ENCODE results near the gene BSN. TPM values are rescaled to one million over a fixed set of nuclear protein-coding genes. Genes with fewer than 3 reads are reported as not detected.

The BSN gene
- total RNA-seq, 4 donors from 2014 or later = under 0.01 to 0.32 (median 0.27) TPM; not detected in 1

DNA sequence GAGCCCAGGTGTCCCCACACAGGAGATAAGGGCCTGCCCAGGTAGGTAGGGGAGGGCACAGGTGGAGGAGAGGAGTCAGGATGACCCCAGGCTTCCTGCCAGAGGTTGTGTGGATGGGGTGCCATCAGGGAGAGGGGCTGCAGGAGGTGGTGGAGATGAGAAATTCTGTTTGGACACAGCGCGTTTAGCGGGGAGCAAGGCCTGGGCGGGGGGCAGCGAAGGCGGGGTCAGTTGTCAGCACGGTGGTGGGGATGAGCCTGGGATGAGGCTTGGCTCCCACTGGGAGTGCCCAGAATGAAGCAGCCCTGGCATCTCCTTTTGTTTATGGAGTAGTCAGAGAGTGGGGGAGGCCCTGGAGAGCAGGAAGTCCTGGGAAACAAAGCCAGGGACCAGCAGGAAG lies 149.7 kb downstream of the BSN start:
- intact Hi-C loops (cut with DNase I; ENCODE audit: low total_unique reads) = loop anchor here (10.0 kb wide), 2 partner anchors 141 to 201 kb away; partner anchors contain the start of gene MST1R

DNA sequence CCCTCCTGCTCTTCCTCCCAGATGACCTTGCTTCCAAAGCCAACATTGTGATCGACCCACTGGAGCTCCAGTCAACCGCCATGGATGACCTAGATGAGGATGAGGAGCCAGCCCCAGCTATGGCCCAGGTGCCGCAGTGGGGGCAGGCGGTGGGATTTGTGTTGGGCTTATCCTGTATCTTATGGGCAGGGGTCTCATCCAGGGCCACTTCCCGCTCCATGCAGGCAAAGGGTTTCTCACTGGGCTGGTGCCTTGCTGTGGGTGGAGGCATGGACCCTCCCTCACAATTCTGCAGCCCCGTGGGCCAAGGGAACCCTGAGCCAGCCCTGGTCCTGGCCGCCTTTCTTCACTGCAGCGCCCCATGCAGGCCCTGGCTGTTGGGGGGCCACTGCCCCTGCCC lies 150.4 kb downstream of the BSN start:
- intact Hi-C loops (cut with DNase I; ENCODE audit: low total_unique reads) (loop anchor here (10.0 kb wide), 2 partner anchors 140 to 200 kb away; partner anchors contain the start of gene MST1R), in situ Hi-C loops (cut with MboI; ENCODE audit: low pct_ligation_motif_present in 1 of 4, low pct_unique_long_range_greater_than_20kb in 1 of 4, low sequenced_read_pairs in 3 of 4) (loop anchor here in 1 of 4 donors (10.0 kb wide), 1 partner anchor 140 kb away; no protein-coding TSS in a partner anchor)
- TF ChIP-seq EP300 (IDR thresholded peaks at IDR 0.05; ENCODE audit: low read depth) (no peak), POLR2A (IDR thresholded peaks at IDR 0.05) (no peak), POLR2AphosphoS5 (IDR thresholded peaks at IDR 0.05) (no peak)
- TF ChIP-seq, protein P1, sequence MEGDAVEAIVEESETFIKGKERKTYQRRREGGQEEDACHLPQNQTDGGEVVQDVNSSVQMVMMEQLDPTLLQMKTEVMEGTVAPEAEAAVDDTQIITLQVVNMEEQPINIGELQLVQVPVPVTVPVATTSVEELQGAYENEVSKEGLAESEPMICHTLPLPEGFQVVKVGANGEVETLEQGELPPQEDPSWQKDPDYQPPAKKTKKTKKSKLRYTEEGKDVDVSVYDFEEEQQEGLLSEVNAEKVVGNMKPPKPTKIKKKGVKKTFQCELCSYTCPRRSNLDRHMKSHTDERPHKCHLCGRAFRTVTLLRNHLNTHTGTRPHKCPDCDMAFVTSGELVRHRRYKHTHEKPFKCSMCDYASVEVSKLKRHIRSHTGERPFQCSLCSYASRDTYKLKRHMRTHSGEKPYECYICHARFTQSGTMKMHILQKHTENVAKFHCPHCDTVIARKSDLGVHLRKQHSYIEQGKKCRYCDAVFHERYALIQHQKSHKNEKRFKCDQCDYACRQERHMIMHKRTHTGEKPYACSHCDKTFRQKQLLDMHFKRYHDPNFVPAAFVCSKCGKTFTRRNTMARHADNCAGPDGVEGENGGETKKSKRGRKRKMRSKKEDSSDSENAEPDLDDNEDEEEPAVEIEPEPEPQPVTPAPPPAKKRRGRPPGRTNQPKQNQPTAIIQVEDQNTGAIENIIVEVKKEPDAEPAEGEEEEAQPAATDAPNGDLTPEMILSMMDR (IDR thresholded peaks at IDR 0.05) = no peak
- WGBS, 2 donors (ENCODE audit: low coverage in 1 of 2) = 98% methylated on average over 8 of the region's 8 CpGs; no CpG with 5 or more reads in 1 of the 2 donors
- no peaks in the 10 kb centered on the region for H3K36me3 ChIP-seq
- H3K4me3 ChIP-seq = no peak overlapping the region
- DNase-seq = no peak
- H3K9me3 ChIP-seq = no peaks in the 10 kb centered on the region
- no peaks in the 10 kb centered on the region for H3K4me1 ChIP-seq
- no peaks in the 10 kb centered on the region for H3K27me3 ChIP-seq
- H3K27ac ChIP-seq = no peak overlapping the region

More for the DNA sequence above, 149.7 kb downstream of the BSN start:
- Histone ChIP-seq H3K4me3 (no peak overlapping the region), H3K9me3 (no peaks in the 10 kb centered on the region), H3K27me3 (no peaks in the 10 kb centered on the region), H3K27ac (no peak overlapping the region), H3K4me1 (no peaks in the 10 kb centered on the region), H3K36me3 (no peaks in the 10 kb centered on the region)
- DNase-seq = no peak
- in situ Hi-C loops (cut with MboI; ENCODE audit: low pct_ligation_motif_present in 1 of 4, low pct_unique_long_range_greater_than_20kb in 1 of 4, low sequenced_read_pairs in 3 of 4) = loop anchor here in 1 of 4 donors (10.0 kb wide), 1 partner anchor 141 kb away; no protein-coding TSS in a partner anchor
- TF ChIP-seq EP300 (IDR thresholded peaks at IDR 0.05; ENCODE audit: low read depth) (no peak), POLR2A (IDR thresholded peaks at IDR 0.05) (no peak), POLR2AphosphoS5 (IDR thresholded peaks at IDR 0.05) (no peak)
- TF ChIP-seq, protein P1 (IDR thresholded peaks at IDR 0.05) = no peak
- 93 to 98% methylated on average over 6 to 7 of the region's 7 CpGs for WGBS, 2 donors (ENCODE audit: low coverage in 1 of 2)

DNA sequence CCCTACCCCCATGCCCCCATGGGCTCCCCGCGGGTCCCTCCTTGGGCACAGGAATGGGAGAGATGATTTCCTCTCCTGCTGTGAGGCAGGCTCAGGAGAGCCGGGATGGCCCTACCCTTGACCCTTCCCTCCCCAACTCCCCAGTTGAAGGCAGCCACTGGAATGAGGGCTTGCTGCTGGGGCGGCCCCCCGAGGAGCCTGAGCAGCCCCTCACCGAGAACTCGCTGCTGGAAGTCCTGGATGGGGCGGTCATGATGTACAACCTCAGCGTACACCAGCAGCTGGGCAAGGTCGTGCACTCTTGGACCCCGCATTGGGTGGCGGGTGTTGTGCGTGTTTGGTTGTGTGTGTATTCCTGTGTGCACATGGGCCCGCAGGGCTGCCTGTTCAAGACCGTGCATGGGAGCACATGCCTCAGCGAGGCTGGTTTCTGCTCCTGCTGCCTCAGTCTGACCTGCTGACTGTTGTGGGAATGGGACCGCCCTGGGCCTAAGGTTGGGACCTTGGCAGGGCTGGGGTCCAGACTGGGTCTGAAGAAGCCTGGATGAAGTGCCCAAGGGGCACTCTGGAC lies 151.2 kb downstream of the BSN start:
- in situ Hi-C loops (cut with MboI; ENCODE audit: low pct_ligation_motif_present in 1 of 4, low pct_unique_long_range_greater_than_20kb in 1 of 4, low sequenced_read_pairs in 3 of 4) (loop anchor here in 1 of 4 donors (10.0 kb wide), 1 partner anchor 139 kb away; no protein-coding TSS in a partner anchor), intact Hi-C loops (cut with DNase I; ENCODE audit: low total_unique reads) (loop anchor here (10.0 kb wide), 2 partner anchors 139 to 199 kb away; partner anchors contain the start of gene MST1R)
- H3K4me1 ChIP-seq = no peaks in the 10 kb centered on the region
- no peaks in the 10 kb centered on the region for H3K36me3 ChIP-seq
- H3K27me3 ChIP-seq = no peaks in the 10 kb centered on the region
- H3K9me3 ChIP-seq = no peaks in the 10 kb centered on the region
- TF ChIP-seq, protein P1 (IDR thresholded peaks at IDR 0.05) = no peak
- TF ChIP-seq EP300 (IDR thresholded peaks at IDR 0.05; ENCODE audit: low read depth) = no peak
- no peak for TF ChIP-seq POLR2A (IDR thresholded peaks at IDR 0.05)
- TF ChIP-seq POLR2AphosphoS5 (IDR thresholded peaks at IDR 0.05) = no peak
- no peak overlapping the region for H3K27ac ChIP-seq
- no peak overlapping the region for H3K4me3 ChIP-seq
- 93% methylated on average over 10 of the region's 17 CpGs; no CpG with 5 or more reads in 1 of the 2 donors for WGBS, 2 donors (ENCODE audit: low coverage in 1 of 2)
- no peak for DNase-seq

DNA sequence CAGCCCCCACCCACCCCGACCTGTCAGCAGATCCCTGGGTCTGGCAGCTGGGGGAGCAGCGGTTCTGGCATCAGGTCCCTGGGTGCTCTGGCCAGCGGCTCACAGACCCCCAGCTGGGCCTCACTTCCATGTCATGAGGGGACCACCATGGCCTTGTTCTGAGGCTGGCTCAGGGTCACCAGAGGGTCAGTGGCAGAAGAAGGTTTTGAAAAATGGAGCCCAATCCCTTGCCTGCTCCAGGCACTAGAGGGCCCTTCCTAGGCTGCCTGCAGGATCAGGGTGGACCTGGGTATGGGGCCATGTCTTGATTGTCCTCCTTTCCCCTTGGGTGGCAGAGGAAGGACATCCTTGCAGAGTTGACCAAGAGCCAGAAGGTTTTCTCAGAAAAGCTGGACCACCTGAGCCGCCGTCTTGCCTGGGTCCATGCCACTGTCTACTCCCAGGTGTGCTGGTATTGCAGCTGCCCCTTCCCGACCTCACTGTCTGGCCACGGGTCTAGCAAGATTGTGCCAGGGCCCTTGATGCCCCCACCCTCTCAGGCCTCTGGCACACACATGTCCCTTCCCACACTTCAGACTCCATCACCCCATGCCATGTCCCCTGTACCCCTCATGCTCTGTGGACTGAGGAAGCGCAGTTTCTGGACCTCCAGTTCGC lies 152.3 kb downstream of the BSN start:
- H3K36me3 ChIP-seq = no peaks in the 10 kb centered on the region
- no peaks in the 10 kb centered on the region for H3K9me3 ChIP-seq
- no peak for TF ChIP-seq POLR2A (IDR thresholded peaks at IDR 0.05)
- TF ChIP-seq EP300 (IDR thresholded peaks at IDR 0.05; ENCODE audit: low read depth) = no peak
- TF ChIP-seq, protein P1 (IDR thresholded peaks at IDR 0.05) = no peak
- TF ChIP-seq POLR2AphosphoS5 (IDR thresholded peaks at IDR 0.05) = no peak
- H3K4me3 ChIP-seq = no peak overlapping the region
- no peaks in the 10 kb centered on the region for H3K27me3 ChIP-seq
- no peak for DNase-seq
- in situ Hi-C loops (cut with MboI; ENCODE audit: low pct_ligation_motif_present in 1 of 4, low pct_unique_long_range_greater_than_20kb in 1 of 4, low sequenced_read_pairs in 3 of 4) (loop anchor here in 1 of 4 donors (10.0 kb wide), 1 partner anchor 138 kb away; no protein-coding TSS in a partner anchor), intact Hi-C loops (cut with DNase I; ENCODE audit: low total_unique reads) (loop anchor here (10.0 kb wide), 2 partner anchors 138 to 198 kb away; partner anchors contain the start of gene MST1R)
- no peak overlapping the region for H3K27ac ChIP-seq
- no peaks in the 10 kb centered on the region for H3K4me1 ChIP-seq
- WGBS, 2 donors (ENCODE audit: low coverage in 1 of 2) = 93% methylated on average over 8 of the region's 9 CpGs; no CpG with 5 or more reads in 1 of the 2 donors
